HG02678 (cell line): ENCODE measurements around the gene RAPH1.
A peak's percentile ranks its signal among the peaks of the same experiment; 100 is the strongest.

Source experiments
- ATAC-seq: cut with Tn5 transposase; IDR thresholded peaks from one replicate; pipeline ENCODE4 v1.9.1; 2021; ENCODE audit warnings: mild to moderate bottlenecking, moderate library complexity; ENCODE audit not compliant: unreplicated experiment

RAPH1 gene

DNA sequence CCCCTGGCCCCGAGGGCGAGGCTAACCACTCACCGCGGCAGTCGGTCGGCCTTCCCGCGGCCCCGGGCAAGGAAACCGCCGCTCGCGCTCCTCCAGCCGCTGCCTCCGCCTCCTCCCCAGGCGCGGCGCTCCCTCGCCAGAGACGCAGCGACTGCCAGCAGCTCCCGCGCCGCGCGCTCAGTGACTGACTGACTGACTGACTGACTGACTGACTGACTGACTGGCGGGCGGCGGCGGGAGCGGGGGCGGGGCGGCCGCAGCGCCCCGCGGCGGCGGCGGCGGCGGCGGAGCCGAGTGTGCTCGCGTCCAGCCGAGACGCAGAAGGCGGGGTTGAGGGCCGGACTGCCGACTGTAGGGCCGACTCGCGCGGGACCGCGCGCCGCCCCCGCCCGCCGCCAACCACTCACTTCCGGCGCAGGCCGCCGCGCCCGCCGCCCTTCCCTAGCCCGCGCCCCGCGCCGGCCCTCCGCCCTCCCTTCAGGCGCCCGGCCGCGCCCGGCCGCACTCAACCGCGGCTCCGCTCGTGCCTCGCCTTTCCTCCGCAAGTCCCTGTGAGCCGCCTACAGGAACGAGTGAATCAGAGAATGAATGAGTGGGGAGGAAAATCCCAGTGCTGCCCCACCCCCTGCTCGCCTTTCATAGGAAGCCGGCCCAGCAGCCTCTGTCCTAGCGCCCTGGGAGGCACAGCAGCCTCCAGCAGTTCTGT, at the start of gene RAPH1:
RAPH1 (minus strand) TSS at position 224 of the 706 bp plus-strand sequence. CDS start 39,948 bp downstream, outside the sequence.
- ATAC-seq, result peak; percentile 74

- no peak for ATAC-seq
These were observed 49.7 kb upstream of the RAPH1 start for GRCh38 chr2:203584784-203585183.

DNA sequence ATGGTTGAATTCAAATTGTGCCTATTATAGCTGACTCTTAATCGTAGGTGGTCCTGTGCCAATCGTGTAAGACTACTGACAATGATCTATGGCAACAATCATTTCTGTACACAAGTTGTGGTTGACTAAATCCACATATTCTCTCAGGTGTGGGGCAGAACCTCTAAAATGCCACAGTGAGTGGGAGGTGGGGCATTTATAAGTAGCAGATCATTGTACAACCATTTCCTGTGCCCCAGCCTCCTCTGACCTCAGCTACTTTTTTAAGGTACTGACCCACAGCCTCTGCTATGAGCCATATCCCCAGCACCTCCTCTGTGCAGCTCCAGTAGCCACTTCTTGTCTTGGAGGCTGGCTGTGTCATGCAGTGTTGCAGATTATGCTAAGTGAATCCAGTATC, 48.6 kb upstream of the RAPH1 start:
- peak; percentile 56 for ATAC-seq

DNA sequence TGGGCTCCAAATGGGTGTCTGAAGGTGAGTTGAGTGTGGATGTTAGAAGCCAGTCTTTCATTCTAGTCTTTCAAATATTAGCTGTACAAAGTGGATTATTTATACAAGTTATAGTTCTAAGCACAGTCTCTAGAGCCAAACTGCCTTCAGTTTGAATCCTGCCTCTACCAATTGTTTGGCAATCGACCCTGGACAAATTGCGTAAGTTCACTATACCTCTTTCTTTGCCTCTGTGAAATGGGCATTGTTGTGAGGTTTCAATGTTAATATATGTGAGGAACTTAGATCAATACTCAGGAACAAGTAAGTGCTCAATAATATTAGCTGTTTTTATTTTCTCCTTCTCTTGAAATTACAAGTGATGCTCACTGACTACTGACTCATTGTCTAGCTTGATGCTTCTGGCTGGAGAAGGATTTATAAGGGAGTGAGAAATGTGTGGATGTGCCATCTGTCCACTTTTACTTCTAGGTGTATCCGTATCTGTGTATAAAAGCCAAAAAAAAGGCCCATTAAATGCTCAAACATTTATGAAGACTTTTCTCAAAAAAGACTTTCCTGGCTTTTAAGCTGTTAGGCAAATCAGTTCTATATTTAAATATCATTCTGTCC, 48.1 kb upstream of the RAPH1 start:
- ATAC-seq, result no peak

- no peak for ATAC-seq
These were observed 47.4 kb upstream of the RAPH1 start for GRCh38 chr2:203582468-203582867.

DNA sequence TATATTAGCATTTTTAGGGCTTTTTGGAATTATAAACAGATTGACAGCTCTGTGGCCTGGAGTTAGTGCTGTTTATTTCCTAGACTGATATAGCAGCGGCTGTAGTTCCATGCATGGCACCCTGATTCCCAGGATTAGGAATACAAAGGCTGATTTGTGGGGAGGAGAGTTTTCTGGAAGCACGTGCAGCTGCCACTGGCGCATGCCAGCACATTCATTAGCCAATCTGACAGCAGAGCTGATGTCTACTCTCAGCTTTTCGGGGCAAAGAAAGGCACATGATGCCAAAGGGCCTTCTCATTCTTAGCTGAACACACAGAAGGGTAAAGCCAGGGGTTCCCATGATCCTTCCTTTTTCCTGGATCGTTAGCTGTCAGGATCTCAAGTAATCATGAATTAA, 45.7 kb upstream of the RAPH1 start:
- ATAC-seq, result no peak

GRCh38 chr2:203579730-203580129, 44.6 kb upstream of the RAPH1 start:
- ATAC-seq, result no peak

DNA sequence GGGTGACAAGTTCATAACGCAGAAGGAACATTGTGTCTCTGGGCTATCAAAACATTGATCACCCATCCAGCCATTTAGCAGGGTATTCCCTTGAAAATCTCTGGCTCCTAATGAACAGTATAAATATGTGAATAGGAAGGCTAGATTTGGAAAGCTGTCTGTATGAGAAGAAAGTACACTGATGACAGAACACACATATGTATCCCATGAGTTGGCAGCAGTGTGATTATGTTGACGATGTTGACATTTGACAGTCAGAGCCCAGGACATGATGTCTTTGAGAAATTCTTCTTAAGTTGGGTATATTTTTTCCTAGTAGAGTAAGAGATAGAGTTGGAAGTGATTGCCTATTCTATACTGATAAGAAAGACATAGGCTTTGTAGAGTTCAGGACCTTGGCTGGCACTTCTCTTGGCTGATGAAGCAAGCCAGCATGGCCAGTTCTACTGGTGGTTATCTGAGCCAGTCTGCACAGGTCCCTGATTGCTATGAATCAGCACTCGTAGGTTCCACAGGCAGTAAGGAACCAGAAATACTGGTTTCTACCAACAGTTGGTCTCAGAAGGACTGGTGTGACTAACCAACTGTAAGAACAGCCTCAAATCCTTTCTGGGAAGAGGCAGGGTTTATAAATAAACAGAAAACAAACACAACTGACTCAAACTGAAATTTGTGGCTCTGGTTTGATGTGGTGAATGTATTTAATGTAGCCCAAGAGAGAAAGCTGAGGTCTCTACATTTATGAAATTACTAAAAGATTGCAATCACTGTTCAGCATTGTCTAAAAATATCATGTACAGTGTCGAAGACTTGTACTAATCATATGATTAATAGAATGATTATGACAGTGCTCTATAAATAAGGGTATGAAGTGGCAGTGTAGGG, 43.9 kb upstream of the RAPH1 start:
- ATAC-seq, result peak; percentile 91

- ATAC-seq, result no peak
These were observed 39.7 kb upstream of the RAPH1 start for GRCh38 chr2:203574824-203575223.

GRCh38 chr2:203572316-203572715, 37.2 kb upstream of the RAPH1 start:
- ATAC-seq, result no peak

GRCh38 chr2:203569677-203570316, 34.7 kb upstream of the RAPH1 start:
- ATAC-seq, result no peak

DNA sequence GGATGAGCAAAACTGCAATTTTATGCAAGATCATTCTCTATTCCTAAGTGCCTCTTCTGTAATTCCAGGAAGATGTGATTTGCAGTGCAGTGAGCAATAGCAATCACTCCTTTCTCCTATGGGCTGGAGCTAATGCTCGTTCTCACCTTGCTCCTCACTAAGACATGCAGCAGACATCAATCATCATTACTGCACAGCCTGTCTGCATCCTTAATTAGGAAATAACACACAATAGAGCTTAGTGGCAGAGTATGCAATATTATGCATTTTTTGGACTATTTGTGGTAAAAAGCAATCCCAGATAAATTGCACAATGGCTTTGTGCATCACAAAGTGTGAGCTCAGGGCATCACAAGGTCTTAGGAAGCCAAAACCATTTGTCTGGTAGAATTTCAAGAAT, 32.6 kb upstream of the RAPH1 start:
- no peak for ATAC-seq

GRCh38 chr2:203566161-203566560, 31.1 kb upstream of the RAPH1 start:
- ATAC-seq, result no peak

- ATAC-seq, result no peak
These were observed 30.0 kb upstream of the RAPH1 start for GRCh38 chr2:203565076-203565475.

DNA sequence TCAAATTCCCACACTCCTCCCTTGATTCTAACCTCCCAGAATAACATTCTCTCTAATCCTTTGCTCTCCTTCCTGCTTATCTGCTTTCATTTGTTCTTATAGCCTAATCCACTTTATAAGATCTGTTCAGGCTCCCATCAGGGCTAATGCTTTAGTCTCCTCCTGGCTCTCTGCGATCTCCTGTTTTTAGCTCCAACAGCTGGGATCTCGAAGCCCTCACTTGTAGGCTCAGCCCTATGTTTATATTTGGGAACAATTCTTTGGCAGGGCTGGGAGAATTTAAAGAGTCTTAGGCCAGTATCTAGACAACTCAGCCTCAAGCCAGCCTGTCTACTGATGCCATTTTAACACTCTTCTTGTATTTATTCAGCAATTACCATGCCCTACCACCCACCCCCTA, 27.2 kb upstream of the RAPH1 start:
- ATAC-seq, result no peak

DNA sequence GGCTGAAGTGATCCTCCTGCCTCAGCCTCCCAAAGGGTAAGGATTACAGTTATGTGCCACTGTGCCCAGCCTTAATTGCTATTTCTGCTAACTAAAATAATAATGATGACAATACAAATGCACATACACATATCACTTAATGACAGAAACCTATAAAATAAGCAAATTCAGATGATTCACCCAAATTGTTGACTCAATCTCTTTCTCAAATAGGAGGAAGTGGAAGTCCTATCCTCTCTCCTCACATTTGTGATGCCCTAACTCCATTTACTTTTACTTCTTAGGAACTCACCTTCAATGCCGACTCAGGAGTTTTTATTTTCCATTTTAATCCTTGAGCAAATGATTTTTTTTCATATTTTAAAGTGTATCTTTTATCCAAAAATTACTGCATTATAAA, 24.5 kb upstream of the RAPH1 start:
- ATAC-seq, result no peak

DNA sequence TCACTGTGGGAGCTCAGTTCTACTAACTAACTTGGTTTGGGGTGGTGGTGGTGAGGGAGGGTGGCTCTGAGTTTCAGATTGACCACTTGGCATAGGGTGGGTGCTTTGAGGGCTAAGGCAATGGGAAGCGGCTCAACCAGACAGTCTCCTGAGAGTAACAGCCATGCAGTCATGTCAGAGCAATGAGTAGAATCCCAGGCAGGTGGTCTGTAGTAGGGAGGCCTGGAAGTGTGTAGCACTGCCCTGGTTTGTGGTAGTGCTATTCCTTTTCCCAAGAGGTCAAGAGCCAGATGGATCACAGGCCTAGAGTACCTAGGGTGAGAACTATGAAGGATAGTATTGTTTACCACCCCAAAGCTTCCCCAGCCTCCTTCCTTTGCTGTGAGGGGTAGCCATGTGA, 18.7 kb upstream of the RAPH1 start:
- no peak for ATAC-seq

- no peak for ATAC-seq
These were observed 16.7 kb upstream of the RAPH1 start for GRCh38 chr2:203551778-203552177.

GRCh38 chr2:203550266-203550665, 15.2 kb upstream of the RAPH1 start:
- no peak for ATAC-seq

DNA sequence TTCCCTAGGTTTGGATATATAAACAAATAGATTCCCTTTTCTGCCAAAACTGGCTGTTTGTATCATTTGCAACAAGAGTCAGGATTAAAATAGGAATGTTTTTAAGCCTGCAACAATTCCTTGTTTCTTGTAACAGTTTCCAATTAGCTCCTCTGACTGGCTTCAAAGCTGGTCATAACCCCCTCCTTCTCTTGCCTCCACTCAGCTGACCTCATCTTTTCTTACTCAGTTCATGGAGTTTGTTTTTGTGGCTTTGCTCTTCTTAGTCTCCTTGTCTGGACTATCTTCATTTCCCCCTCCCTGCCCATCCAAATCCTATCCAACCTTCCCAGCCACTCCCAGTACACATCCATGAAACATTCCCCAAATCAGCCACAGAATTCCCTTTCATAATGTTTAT, 14.3 kb upstream of the RAPH1 start:
- ATAC-seq, result no peak

DNA sequence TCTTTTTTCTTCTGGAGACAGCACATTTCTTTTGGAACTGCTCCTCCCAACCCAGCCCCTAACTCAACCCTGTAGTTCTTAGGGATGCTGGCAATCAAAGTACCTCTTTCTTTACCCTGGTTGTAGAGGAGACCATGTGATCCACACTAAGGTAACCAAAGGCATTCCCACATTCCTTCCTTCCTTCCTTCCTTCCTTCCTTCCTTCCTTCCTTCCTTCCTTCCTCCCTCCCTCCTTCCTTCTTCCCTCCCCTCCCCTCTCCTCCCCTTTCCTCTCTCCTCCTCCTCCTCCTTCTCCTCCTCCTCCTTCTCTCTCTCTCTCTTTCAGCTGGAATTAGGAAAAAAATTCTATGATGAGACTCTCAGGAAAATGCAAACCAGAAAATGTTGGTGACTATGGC, 13.8 kb upstream of the RAPH1 start:
- no peak for ATAC-seq
